ENCODE measurements around the gene DLGAP4. TPM values are rescaled to one million over a fixed set of nuclear protein-coding genes. Genes with fewer than 3 reads are reported as not detected.

The DLGAP4 gene
- total and polyA plus RNA-seq, 2 of the 8 experiments (the other 6 are each of a cell fraction or from before 2014, with no cell fraction given): 41.2 to 57.2 TPM

DNA sequence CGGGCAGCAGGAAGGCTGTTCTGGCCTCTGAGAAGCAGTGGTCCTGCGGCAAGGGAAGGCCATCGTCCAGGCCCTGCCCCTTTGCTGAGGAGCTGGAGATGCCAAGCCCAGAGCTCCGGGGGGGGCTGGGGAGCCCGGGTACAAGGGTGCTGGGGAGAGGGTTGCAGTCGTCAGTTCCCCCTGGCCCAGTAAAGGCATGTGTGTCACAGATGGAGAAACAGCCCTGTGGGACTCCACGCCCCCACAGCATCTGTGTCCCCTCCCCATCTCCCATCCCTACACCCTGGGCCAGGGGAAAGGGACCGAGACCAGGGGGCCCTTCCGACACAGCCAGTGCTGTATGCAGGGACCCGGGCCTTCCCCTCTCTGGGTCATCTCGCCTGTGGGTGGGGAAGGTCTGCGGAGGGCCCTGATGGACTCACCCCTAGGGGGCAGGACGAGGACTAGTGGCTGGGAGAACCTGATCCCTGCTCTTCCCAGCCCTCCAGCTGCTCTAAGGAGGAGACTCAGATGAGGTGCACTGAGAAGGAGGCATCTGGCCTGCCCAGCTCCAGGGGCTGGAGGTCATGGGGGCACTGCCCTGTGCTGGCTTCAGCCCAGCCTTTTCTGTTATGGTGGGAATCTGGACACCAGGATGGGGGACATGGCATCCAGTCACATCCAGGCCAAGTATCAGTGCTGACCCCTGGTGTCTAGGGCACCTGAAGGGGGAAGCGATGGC lies 235.8 kb downstream of the DLGAP4 start:
- Histone ChIP-seq H3K23ac (ENCODE audit: insufficient read length) (no peak overlapping the region), H4K5ac (ENCODE audit: insufficient read length, low read depth, low read length) (no peak overlapping the region), H3K9ac (replicated peaks in 1 of 4; ENCODE audit: extremely low read depth in 1 of 4, low read depth in 3 of 4, low read length in 3 of 4) (peak overlapping the region in 3 of 4 experiments; percentile 11 to 22 (median 13); a peak in 4 of 7 replicates), H2BK12ac (ENCODE audit: low read depth, low read length) (peak overlapping the region; percentile 77; the same call in 1 of the 2 replicates), H3K4me3 (ENCODE audit: extremely low read depth in 1 of 4, insufficient read depth in 2 of 4, low read depth in 3 of 4, low read length in 4 of 4) (peak overlapping the region; percentile 50 to 88 (median 58)), H3K79me1 (ENCODE audit: low read depth, low read length) (peaks cover 8% of the 10 kb centered on the region), H4K91ac (replicated peaks; ENCODE audit: insufficient read length, low read length) (peak overlapping the region; percentile 65), H2AK5ac (ENCODE audit: low read depth, low read length) (no peak overlapping the region), H3K56ac (replicated peaks; ENCODE audit: insufficient read length, low read depth, low read length) (no peak overlapping the region), H2BK15ac (ENCODE audit: low read length) (0 out of 2 replicates have a peak overlapping the region, but pooled peaks have one; percentile 18), H3K14ac (ENCODE audit: insufficient read length) (no peak overlapping the region), H3K36me3 (ENCODE audit: control insufficient read depth in 2 of 4, insufficient read depth in 4 of 4, low read length in 3 of 4) (no peaks in the 10 kb centered on the region; a peak in 1 of 8 replicates), H3K4me2 (ENCODE audit: insufficient read depth in 1 of 2, low read depth in 2 of 2, low read length in 2 of 2) (peak overlapping the region; percentile 49 to 86), H3K27ac (ENCODE audit: low read depth, low read length) (no peak overlapping the region), H3K23me2 (ENCODE audit: low read depth, low read length) (peaks cover 9% of the 10 kb centered on the region; the same call in 1 of the 2 replicates), H3K9me3 (ENCODE audit: insufficient read depth in 2 of 2, low read depth in 1 of 2, low read length in 1 of 2) (no peaks in the 10 kb centered on the region), H3K4me1 (replicated peaks in 1 of 4; ENCODE audit: control insufficient read depth in 3 of 4, insufficient read depth in 4 of 4, low read length in 3 of 4) (peaks cover 0 to 24% (median 19%) of the 10 kb centered on the region in 4 experiments; a peak in 6 of 7 replicates), H3K79me2 (ENCODE audit: control insufficient read depth in 1 of 2, insufficient read depth in 2 of 2, low read length in 2 of 2) (peaks cover 0 to 9% of the 10 kb centered on the region in 2 experiments; a peak in 1 of 4 replicates), H3K18ac (ENCODE audit: extremely low read depth, low read length) (peak overlapping the region; percentile 16; the same call in 1 of the 2 replicates), H2BK120ac (replicated peaks; ENCODE audit: low read depth, low read length) (no peak overlapping the region), H2BK20ac (ENCODE audit: low read length) (no peak overlapping the region), H4K8ac (ENCODE audit: extremely low read depth, insufficient read depth, low read length) (peak overlapping the region; percentile 71), H2BK5ac (ENCODE audit: low read depth, low read length) (peak overlapping the region; percentile 15; the same call in 1 of the 2 replicates), H3K27me3 (replicated peaks in 1 of 4; ENCODE audit: control insufficient read depth in 3 of 4, extremely low read depth in 1 of 4, insufficient read depth in 3 of 4, low read length in 3 of 4) (no peaks in the 10 kb centered on the region), H4K20me1 (replicated peaks in 1 of 2; ENCODE audit: control insufficient read depth in 1 of 2, insufficient read depth in 2 of 2, low read length in 2 of 2) (peaks cover 4 to 7% of the 10 kb centered on the region in 2 experiments), H3K4ac (replicated peaks; ENCODE audit: insufficient read length, low read depth, low read length) (no peak overlapping the region), H2AFZ (ENCODE audit: low read length) (no peak overlapping the region)
- TF ChIP-seq, protein P1, sequence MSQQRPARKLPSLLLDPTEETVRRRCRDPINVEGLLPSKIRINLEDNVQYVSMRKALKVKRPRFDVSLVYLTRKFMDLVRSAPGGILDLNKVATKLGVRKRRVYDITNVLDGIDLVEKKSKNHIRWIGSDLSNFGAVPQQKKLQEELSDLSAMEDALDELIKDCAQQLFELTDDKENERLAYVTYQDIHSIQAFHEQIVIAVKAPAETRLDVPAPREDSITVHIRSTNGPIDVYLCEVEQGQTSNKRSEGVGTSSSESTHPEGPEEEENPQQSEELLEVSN (IDR thresholded peaks at IDR 0.05): no peak
- TF ChIP-seq SIN3A (conservative IDR thresholded peaks at IDR 0.05 in 1 of 2, IDR thresholded peaks at IDR 0.05 in 1 of 2; ENCODE audit: low read depth in 1 of 2, low read length in 2 of 2) (0 out of 4 replicates have a peak, but pooled peaks have one; percentile 15 to 45), POU5F1 (IDR thresholded peaks at IDR 0.05; ENCODE audit: low read depth, low read length) (no peak), RAD21 (IDR thresholded peaks at IDR 0.05 in 1 of 2, conservative IDR thresholded peaks at IDR 0.05 in 1 of 2; ENCODE audit: low read depth in 2 of 2, low read length in 2 of 2) (peak; percentile 26 to 45; a peak in 3 of 4 replicates), TAF1 (IDR thresholded peaks at IDR 0.05; ENCODE audit: low read depth, low read length) (0 out of 2 replicates have a peak, but pooled peaks have one; percentile 28)
- TF ChIP-seq, protein P2, sequence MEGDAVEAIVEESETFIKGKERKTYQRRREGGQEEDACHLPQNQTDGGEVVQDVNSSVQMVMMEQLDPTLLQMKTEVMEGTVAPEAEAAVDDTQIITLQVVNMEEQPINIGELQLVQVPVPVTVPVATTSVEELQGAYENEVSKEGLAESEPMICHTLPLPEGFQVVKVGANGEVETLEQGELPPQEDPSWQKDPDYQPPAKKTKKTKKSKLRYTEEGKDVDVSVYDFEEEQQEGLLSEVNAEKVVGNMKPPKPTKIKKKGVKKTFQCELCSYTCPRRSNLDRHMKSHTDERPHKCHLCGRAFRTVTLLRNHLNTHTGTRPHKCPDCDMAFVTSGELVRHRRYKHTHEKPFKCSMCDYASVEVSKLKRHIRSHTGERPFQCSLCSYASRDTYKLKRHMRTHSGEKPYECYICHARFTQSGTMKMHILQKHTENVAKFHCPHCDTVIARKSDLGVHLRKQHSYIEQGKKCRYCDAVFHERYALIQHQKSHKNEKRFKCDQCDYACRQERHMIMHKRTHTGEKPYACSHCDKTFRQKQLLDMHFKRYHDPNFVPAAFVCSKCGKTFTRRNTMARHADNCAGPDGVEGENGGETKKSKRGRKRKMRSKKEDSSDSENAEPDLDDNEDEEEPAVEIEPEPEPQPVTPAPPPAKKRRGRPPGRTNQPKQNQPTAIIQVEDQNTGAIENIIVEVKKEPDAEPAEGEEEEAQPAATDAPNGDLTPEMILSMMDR (IDR thresholded peaks at IDR 0.05; ENCODE audit: control extremely low read depth in 1 of 3, insufficient read depth in 1 of 3, low read depth in 1 of 3, low read length in 3 of 3): peak; percentile 57 to 78 (median 78)
- FAIRE-seq: no peak
- ChIA-PET CTCF (ENCODE audit: partially characterized antibody) (interaction anchor here (0.6 to 3.7 kb wide), 25 partner anchors 8 to 166 kb away, joined by 3 to 18 read pairs (median 4); partner anchors contain the start of gene TGIF2), POLR2A (ENCODE audit: partially characterized antibody) (interaction anchor here (0.7 to 1.3 kb wide), 13 partner anchors 7 to 282 kb away, joined by 3 to 11 read pairs (median 3); partner anchors contain the start of gene TGIF2)
- DNase-seq (ENCODE audit: low read depth in 1 of 2, low spot score in 2 of 2): peak in 1 of 2 experiments; percentile 84
- 22% methylated on average over 13 of the region's 14 CpGs; no CpG with 5 or more reads in 1 of the 2 experiments for WGBS, 2 experiments (ENCODE audit: extremely low coverage in 1 of 2, insufficient coverage in 1 of 2, insufficient read length in 1 of 2, insufficient replicate concordance in 2 of 2, low coverage in 1 of 2, low lambda C conversion rate in 2 of 2, missing lambda C conversion rate in 1 of 2)

Data from H1 (cell line).